ENCODE measurements around the gene CGB3.
A peak's percentile ranks its signal among the peaks of the same experiment; 100 is the strongest.

CGB3 gene

GRCh38 chr19:49014870-49015255 lies 9.3 kb downstream of the CGB3 start:
- DNase-seq: no peak

- DNase-seq: no peak
These were observed 9.8 kb downstream of the CGB3 start for GRCh38 chr19:49014123-49014869.

GRCh38 chr19:49011194-49011593 lies 12.9 kb downstream of the CGB3 start:
- no peak for DNase-seq

- DNase-seq: no peak
These were observed 13.7 kb downstream of the CGB3 start for GRCh38 chr19:49010453-49010852.

- DNase-seq: no peak
These were observed 14.3 kb downstream of the CGB3 start for GRCh38 chr19:49009828-49010227.

- DNase-seq: no peak
These were observed 17.2 kb downstream of the CGB3 start for GRCh38 chr19:49006905-49007304.

GRCh38 chr19:49004964-49005614 lies 19.0 kb downstream of the CGB3 start:
- no peak for DNase-seq

- DNase-seq: no peak
These were observed 20.0 kb downstream of the CGB3 start for GRCh38 chr19:49004133-49004532.

GRCh38 chr19:48999481-49000325 lies 24.4 kb downstream of the CGB3 start:
- DNase-seq: no peak

- no peak for DNase-seq
These were observed 26.2 kb downstream of the CGB3 start for GRCh38 chr19:48997972-48998371.

GRCh38 chr19:48994035-48994386 lies 30.1 kb downstream of the CGB3 start:
- no peak for DNase-seq

GRCh38 chr19:48993175-48994034 lies 30.7 kb downstream of the CGB3 start, which contains the start of the genes GYS1 and RUVBL2:
Gene GYS1 (minus strand): TSS chr19:48993309. CDS start chr19:48993112, 197 bp downstream.
Gene RUVBL2 (plus strand): TSS chr19:48993887. CDS start chr19:48993912, 25 bp downstream.
- peak; percentile 99 for DNase-seq

GRCh38 chr19:48992581-48993174 lies 31.5 kb downstream of the CGB3 start:
- DNase-seq: no peak

- no peak for DNase-seq
These were observed 32.1 kb downstream of the CGB3 start for GRCh38 chr19:48991873-48992580.

GRCh38 chr19:48991011-48991609 lies 33.0 kb downstream of the CGB3 start:
- no peak for DNase-seq

GRCh38 chr19:48990400-48990799 lies 33.7 kb downstream of the CGB3 start:
- DNase-seq: no peak

- DNase-seq: no peak
These were observed 34.3 kb downstream of the CGB3 start for GRCh38 chr19:48989701-48990291.

GRCh38 chr19:48988860-48989259 lies 35.3 kb downstream of the CGB3 start:
- no peak for DNase-seq

- DNase-seq: no peak
These were observed 35.8 kb downstream of the CGB3 start for GRCh38 chr19:48988286-48988685.

GRCh38 chr19:48987323-48987722 lies 36.8 kb downstream of the CGB3 start:
- DNase-seq: no peak

GRCh38 chr19:48986211-48986610 lies 37.9 kb downstream of the CGB3 start:
- DNase-seq: no peak

All from GF-D8 (cell line).